Heart right ventricle (tissue), 16 donors: ENCODE results near the gene CT83. TPM values are rescaled to one million over a fixed set of nuclear protein-coding genes. Genes with fewer than 3 reads are reported as not detected.

Experiments
- ATAC-seq, 8 donors: fragments of 200-7000 bp; cut with Tn5 transposase; one replicate each; pipeline ENCODE4 v1.9.1; 2020; ENCODE audit warnings: mild to moderate bottlenecking in 8 of 8, moderate library complexity in 8 of 8, moderate number of reproducible peaks in 1 of 8
- DNase-seq, 2 donors: peaks; one replicate each; pipeline ENCODE4 v3.0.0-alpha.2; 2020
- H3K27ac ChIP-seq, 10 donors: fragments of 200-600 bp; sonication (generic) in 2 of 10; one replicate each; pipeline versions ENCODE4 v1.5.0 to v1.8.0; 2020 to 2022; ENCODE audit warnings: mild to moderate bottlenecking in 3 of 10
- H3K27me3 ChIP-seq, 7 donors: fragments of 200-600 bp; one replicate each; pipeline ENCODE4 v1.8.0; 2021 to 2022; ENCODE audit warnings: mild to moderate bottlenecking in 2 of 7
- H3K36me3 ChIP-seq, 9 donors: fragments of 200-600 bp; sonication (generic) in 1 of 9; one replicate each; pipeline versions ENCODE4 v1.5.0 to v1.8.0; 2020 to 2022; ENCODE audit warnings: mild to moderate bottlenecking in 2 of 9
- H3K4me1 ChIP-seq, 9 donors: fragments of 200-600 bp; sonication (generic) in 1 of 9; one replicate each; pipeline versions ENCODE4 v1.5.0 to v1.8.0; 2020 to 2022; ENCODE audit warnings: mild to moderate bottlenecking in 4 of 9
- H3K4me3 ChIP-seq, 10 donors: fragments of 200-600 bp; sonication (generic) in 2 of 10; one replicate each; pipeline versions ENCODE4 v1.5.0 to v1.8.0; 2020 to 2022; ENCODE audit warnings: mild to moderate bottlenecking in 7 of 10, moderate library complexity in 2 of 10
- H3K9me3 ChIP-seq, 11 donors: fragments of 200-600 bp in 10 of 11; sonication (generic) in 2 of 11; one replicate each; pipeline versions ENCODE4 v1.5.0 to v1.8.0; 2013 to 2022; ENCODE audit warnings: mild to moderate bottlenecking in 2 of 11, control low read depth in 1 of 11, moderate library complexity in 1 of 11
- WGBS, 2 donors: extraction: QIAGEN DNeasy Blood & Tissue Kit; methylation state at CpG; one replicate each; pipeline ENCODE4 v1.1.7; 2013; ENCODE audit warnings: inconsistent platforms in 1 of 2; 5-methylcytosine and 5-hydroxymethylcytosine counted together
- intact Hi-C, 10 donors: fragments of 100-400 bp; cut with DNase I; formaldehyde crosslinking; loops; one replicate each; pipeline versions ENCODE4 v1.11.1 to v1.14.2; 2022
- polyA plus RNA-seq, 2 donors: library from polyadenylated mRNA; stranded (reverse); fragments of 200-250 nt; gene quantifications; one replicate each; pipeline ENCODE4 v1.2.3, GENCODE V29; 2013
- total RNA-seq, 10 donors: library from RNA; stranded (reverse); fragmentation: NEBNext Ultra II Directional in 3 of 10; extraction: Animal tissue kit (Norgen Biotek cat#: 25700) in 3 of 10; gene quantifications; one replicate each; pipeline versions ENCODE4 v1.2.1 to v1.2.4, GENCODE V29; 2021 to 2023
- TF ChIP-seq, protein P1 (sequence below), 9 donors: fragments of 200-600 bp; sonication (generic) in 2 of 9; IDR thresholded peaks; one replicate each; pipeline versions ENCODE4 v1.5.0 to v1.8.0; 2021 to 2022; ENCODE audit warnings: antibody characterized with exemption in 9 of 9, mild to moderate bottlenecking in 5 of 9, moderate library complexity in 1 of 9
- donor health status: Arrhythmogenic right ventricular cardiomyopathy.
- donor health status: ischemic (EF 13 %, LVEDD 7.1; RV severe dilation, severe dysfunction).
- donor health status: healthy with polysubstance abuse.
- donor health status: DM: no; HTN: yes; CAD: no.
- donor health status: DM: no; HTN: no; CAD: no.
- donor health status: ischemic (EF 25% LVEDD 6.9; RV normal size, moderate dysfunction).
- donor health status: ischemic (EF 25% LVEDD 5.7; RV mildly dilated, moderate dysfunction).
- donor health status: healthy.
- donor health status: DM: yes; HTN: yes; CAD: no.
- donor health status: Ischemic cardiomyopathy.
- donor health status: ischemic (EF 35%, LVEDD 5.7; RV mildly dilated, moderate dysfunction).
- donor health status: nonischemic (EF 11% LVEDD 7.7; RV severe dilation, severe dysfunction).
- donor health status: DM: yes; HTN: yes; CAD: no.
- donor health status: PGD.
- donor health status: ischemic (EF 29% LVEDD 5.4; RV normal size, mild dysfunction).
- donor health status: nonischemic (EF 23%, LVEDD 6.1; RV moderate dilation, normal function).

Gene CT83
- total and polyA plus RNA-seq, 12 donors: not detected

DNA sequence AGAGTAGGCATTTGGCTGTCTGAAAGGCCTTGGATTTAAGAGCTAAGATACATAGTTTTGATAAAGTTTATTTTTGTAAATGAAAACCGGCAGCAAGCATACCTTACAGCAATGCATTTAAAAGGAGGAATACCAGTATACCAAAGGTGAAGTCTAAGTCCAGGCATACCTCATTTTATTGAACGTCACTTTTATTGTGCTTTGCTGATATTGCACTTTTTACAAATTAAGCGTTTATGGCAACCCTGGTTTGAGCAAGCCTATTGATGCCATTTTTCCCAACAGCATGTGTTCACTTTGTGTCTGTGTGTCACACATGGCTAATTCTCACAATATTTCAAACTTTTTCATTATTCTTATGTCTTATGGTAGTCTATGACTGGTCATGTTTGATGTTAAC is 34.8 kb downstream of the CT83 start:
- DNase-seq (no peak), ATAC-seq (no peak)
- Histone ChIP-seq H3K27ac (no peak overlapping the region), H3K9me3 (no peaks in the 10 kb centered on the region), H3K4me3 (no peak overlapping the region), H3K4me1 (no peaks in the 10 kb centered on the region), H3K27me3 (no peaks in the 10 kb centered on the region), H3K36me3 (no peaks in the 10 kb centered on the region)
- TF ChIP-seq, protein P1, sequence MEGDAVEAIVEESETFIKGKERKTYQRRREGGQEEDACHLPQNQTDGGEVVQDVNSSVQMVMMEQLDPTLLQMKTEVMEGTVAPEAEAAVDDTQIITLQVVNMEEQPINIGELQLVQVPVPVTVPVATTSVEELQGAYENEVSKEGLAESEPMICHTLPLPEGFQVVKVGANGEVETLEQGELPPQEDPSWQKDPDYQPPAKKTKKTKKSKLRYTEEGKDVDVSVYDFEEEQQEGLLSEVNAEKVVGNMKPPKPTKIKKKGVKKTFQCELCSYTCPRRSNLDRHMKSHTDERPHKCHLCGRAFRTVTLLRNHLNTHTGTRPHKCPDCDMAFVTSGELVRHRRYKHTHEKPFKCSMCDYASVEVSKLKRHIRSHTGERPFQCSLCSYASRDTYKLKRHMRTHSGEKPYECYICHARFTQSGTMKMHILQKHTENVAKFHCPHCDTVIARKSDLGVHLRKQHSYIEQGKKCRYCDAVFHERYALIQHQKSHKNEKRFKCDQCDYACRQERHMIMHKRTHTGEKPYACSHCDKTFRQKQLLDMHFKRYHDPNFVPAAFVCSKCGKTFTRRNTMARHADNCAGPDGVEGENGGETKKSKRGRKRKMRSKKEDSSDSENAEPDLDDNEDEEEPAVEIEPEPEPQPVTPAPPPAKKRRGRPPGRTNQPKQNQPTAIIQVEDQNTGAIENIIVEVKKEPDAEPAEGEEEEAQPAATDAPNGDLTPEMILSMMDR (IDR thresholded peaks at IDR 0.05): no peak
- intact Hi-C loops: no loop called here
- 91 to 93% methylated on average over 3 of the region's 3 CpGs for WGBS, 2 donors

DNA sequence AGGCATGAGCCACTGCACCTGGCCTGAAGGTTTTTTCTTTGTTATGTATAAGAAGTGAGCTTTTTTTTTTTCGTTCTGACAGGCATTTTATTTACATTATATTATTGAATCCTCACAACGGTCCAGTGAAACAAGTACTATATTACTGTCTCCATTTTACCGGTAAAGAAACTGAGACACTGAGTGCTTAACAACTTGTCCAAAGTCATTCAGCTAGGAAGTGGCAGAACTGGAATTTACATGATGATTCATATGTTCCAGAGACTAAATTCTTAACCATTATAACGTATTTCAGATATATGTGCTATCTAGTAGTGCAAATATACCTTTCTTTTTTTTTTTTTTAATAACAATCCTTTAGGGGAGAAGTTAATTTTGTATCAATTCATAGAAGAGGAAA is 44.8 kb downstream of the CT83 start:
- WGBS, 2 donors: 67 to 70% methylated on average over 4 of the region's 4 CpGs
- Histone ChIP-seq H3K27ac (no peak overlapping the region), H3K9me3 (no peaks in the 10 kb centered on the region), H3K36me3 (no peaks in the 10 kb centered on the region), H3K4me3 (no peak overlapping the region), H3K27me3 (peaks cover 0 to 8% (median 0%) of the 10 kb centered on the region in 7 donors), H3K4me1 (no peaks in the 10 kb centered on the region)
- TF ChIP-seq, protein P1 (IDR thresholded peaks at IDR 0.05): no peak
- ATAC-seq (no peak), DNase-seq (no peak)
- intact Hi-C loops: no loop called here

DNA sequence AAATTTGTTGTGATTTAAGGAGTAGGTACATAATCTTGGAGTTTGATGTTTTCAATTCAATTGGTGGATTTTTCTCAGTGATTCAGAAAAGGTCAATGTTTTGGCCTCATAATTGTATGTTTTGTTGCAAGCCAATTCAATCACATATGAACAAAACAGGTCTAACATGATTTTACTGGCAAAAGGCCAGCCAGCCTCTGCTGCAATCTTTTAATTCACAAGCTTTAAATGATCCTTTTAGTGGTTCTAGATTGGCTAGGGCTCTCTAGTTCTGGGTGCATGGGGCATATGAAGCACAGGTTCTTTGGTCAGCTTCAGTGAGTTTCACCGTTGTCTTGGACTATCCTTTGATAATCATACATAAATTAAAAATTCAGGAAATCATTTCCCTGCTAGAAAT is 45.6 kb downstream of the CT83 start:
- H3K9me3 ChIP-seq: no peaks in the 10 kb centered on the region

DNA sequence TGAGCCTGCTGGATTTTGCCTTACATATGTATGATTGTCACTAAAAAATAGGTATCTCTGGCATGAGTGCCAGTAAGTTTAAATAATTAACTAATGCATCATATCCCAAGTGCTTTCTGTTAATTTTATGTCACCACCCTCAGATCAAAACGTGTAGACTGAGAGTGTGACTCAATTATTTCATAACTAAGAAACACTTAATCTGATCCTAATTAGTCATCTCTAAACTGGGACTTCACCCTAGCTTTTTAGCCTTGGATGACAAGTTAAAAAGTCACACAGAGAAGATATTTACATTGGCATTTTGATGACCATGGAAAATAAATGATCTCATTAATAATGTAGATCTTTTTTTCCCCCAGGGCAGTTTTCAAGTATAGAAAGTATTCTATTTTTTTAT is 49.5 kb downstream of the CT83 start:
- Histone ChIP-seq H3K27me3 (no peaks in the 10 kb centered on the region), H3K36me3 (no peaks in the 10 kb centered on the region), H3K4me3 (no peak overlapping the region), H3K9me3 (peaks cover 0 to 9% (median 0%) of the 10 kb centered on the region in 11 donors), H3K27ac (no peak overlapping the region), H3K4me1 (no peaks in the 10 kb centered on the region)
- no peak for ATAC-seq
- 18 to 32% methylated on average over 1 of the region's 1 CpG for WGBS, 2 donors
- intact Hi-C loops: no loop called here
- TF ChIP-seq, protein P1 (IDR thresholded peaks at IDR 0.05): no peak
- no peak for DNase-seq

More for the DNA sequence above, 45.6 kb downstream of the CT83 start:
- TF ChIP-seq, protein P1 (IDR thresholded peaks at IDR 0.05): no peak
- Histone ChIP-seq H3K27ac (no peak overlapping the region), H3K4me3 (no peak overlapping the region), H3K4me1 (no peaks in the 10 kb centered on the region), H3K36me3 (no peaks in the 10 kb centered on the region), H3K27me3 (peaks cover 0 to 8% (median 0%) of the 10 kb centered on the region in 7 donors)
- ATAC-seq: no peak
- no peak for DNase-seq
- 92 to 95% methylated on average over 1 of the region's 1 CpG for WGBS, 2 donors
- intact Hi-C loops: no loop called here

Other genes with a start within 250 kb of the CT83 start
- not detected for gene SLC6A14, start 26.4 kb downstream of the CT83 start, total RNA-seq
- gene SLC6A14, start 26.4 kb downstream of the CT83 start, polyA plus RNA-seq: under 1 TPM in 1 of 2 donors, not detected in 1; 0.01 TPM